ENCODE measurements around the gene GBP3. TPM values are rescaled to one million over a fixed set of nuclear protein-coding genes. Genes with fewer than 3 reads are reported as not detected.

GBP3 gene, protein sequence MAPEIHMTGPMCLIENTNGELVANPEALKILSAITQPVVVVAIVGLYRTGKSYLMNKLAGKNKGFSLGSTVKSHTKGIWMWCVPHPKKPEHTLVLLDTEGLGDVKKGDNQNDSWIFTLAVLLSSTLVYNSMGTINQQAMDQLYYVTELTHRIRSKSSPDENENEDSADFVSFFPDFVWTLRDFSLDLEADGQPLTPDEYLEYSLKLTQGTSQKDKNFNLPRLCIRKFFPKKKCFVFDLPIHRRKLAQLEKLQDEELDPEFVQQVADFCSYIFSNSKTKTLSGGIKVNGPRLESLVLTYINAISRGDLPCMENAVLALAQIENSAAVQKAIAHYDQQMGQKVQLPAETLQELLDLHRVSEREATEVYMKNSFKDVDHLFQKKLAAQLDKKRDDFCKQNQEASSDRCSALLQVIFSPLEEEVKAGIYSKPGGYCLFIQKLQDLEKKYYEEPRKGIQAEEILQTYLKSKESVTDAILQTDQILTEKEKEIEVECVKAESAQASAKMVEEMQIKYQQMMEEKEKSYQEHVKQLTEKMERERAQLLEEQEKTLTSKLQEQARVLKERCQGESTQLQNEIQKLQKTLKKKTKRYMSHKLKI
- 48.4 and 59.2 TPM in 2 replicates for total RNA-seq

DNA sequence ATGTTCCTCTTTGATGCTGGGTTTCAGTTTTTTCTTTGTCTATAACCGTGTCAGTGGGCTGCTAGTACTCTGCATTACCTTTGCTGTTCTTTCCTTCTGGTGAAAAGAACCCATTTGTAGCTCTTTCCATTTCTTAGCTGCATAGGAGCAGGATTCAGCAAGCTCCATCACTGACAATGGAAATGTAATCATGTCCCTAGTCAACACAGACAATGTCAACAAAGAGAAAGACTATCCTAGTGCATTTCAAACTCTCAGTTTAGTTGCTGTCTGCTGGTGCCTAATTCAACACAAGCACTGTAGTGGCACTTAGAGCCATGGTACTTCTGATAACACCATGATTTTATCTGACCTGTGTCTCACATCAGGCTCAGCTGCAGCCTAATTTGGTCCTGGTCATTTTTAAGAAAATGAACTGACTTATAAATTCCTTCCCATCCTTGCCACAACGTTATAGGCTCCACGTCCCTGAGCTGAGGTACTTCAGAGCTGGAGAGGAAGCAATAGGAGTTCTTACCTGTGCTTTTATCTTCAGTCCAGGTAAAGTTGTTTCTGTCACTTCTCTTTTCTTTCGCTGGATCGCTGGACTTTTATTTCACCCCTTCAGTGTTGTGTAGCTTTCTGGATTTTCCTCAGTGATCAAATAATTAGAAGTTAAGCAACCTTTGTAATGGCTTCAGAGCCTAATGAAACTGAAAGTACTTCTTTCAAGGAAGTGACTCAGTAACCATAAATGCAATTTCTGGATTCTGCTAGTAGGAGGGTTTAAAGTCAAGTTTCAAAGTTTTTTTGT, at the start of gene GBP3:
Gene GBP3, minus strand, starts transcription at position 700 of the 793 bp plus-strand sequence. CDS start 2,145 bp downstream, outside the sequence.

DNA sequence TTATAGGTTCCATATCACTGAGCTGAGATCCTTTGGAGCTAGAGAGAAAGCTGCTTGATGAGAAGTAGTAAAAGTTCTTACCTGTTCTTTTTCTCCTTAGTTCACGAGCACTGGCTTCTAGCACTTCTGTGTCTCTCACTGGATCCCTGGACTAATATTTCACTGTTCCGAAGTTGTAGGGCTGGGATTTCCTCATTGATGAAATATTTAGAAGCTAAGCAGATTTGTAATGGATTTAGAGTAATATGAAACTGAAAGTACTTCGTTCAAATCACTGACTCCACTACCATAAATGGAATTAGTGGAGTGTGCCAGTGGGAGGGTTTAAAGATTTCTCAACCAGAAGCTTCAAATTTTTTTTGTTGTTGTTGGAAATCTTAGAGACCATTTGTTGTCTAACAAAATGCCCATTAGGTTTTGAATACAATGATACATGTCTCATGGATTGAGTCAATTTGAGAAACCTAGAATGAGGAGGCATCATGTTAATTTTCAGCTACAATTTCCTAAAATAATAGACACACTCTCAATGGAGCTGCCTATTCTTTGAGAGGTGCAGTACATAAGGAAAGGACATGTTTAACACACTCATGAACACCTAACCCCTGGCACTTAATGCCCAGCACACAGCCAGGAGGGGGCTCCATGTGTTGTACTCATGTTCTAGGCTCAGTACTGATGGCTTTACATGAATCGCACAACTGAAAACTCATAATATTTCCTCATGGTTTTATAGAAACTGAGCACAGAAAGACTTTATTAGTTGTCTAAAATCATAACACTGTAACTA, 42.6 kb upstream of the GBP3 start, which contains the start of gene GBP1:
Gene GBP1, minus strand, starts transcription at position 130 of the 790 bp plus-strand sequence. CDS start 1,974 bp downstream, outside the sequence.

Small RNA genes lying within 50 kb of the gene (small RNA-seq; reads per million reads assigned to genes)
- gene RF00019, result not detected

Other genes with a start within 250 kb of the GBP3 start
- 36.8 and 44.0 TPM in 2 replicates for gene GTF2B, start 131.3 kb downstream of the GBP3 start, total RNA-seq
- 40.8 and 49.9 TPM in 2 replicates for gene KYAT3, start 30.2 kb downstream of the GBP3 start, total RNA-seq
- 12.9 and 15.3 TPM in 2 replicates for gene RBMXL1, start 30.2 kb downstream of the GBP3 start, total RNA-seq
- gene GBP1, start 42.3 kb upstream of the GBP3 start, total RNA-seq, result 36.5 and 55.0 TPM in 2 replicates
- 52.9 and 60.1 TPM in 2 replicates for gene GBP2, start 103.2 kb upstream of the GBP3 start, total RNA-seq
- gene GBP7, start 153.1 kb upstream of the GBP3 start, total RNA-seq, result not detected in 2 replicates
- 1.0 and 2.8 TPM in 2 replicates for gene GBP4, start 176.1 kb upstream of the GBP3 start, total RNA-seq
- 0.11 TPM in 1 of 2 replicates, not detected in the other for gene GBP5, start 250.0 kb upstream of the GBP3 start, total RNA-seq